A673 (cell line): Measurements from ENCODE around the gene LRP1. TPM values are rescaled to one million over a fixed set of nuclear protein-coding genes. Genes with fewer than 3 reads are reported as not detected.

Source experiments
- BruUV-seq: library from RNA; stranded (reverse); fragments of 400-500 nt; replicated peaks from 2 replicates; lab custom pipeline; 2021; lab: Mats Ljungman, UMichigan
- CTCF ChIA-PET: fragments of 300-600 bp; sonication (Branson Sonifier 250); formaldehyde crosslinking; loops from one replicate; lab custom pipeline; 2022; ENCODE audit warnings: antibody characterized with exemption; lab: Charles Lee
- POLR2A ChIA-PET: fragments of 300-600 bp; sonication (Branson Sonifier 250); formaldehyde crosslinking; loops from one replicate; lab custom pipeline; 2022; ENCODE audit warnings: antibody characterized with exemption; ENCODE audit not compliant: low non-redundant PET; lab: Charles Lee
- DNase-seq: peaks from one replicate; pipeline ENCODE4 v3.0.0-alpha.2; 2015; ENCODE audit warnings: low spot score
- H3K27ac ChIP-seq: fragments of 200-600 bp; sonication (generic); 2 replicates; pipeline ENCODE4 v1.5.1; 2016; ENCODE audit warnings: mixed run types, low read depth, mild to moderate bottlenecking, mixed read lengths, antibody characterized with exemption, low read length; ENCODE audit not compliant: poor library complexity, severe bottlenecking
- H3K27me3 ChIP-seq: fragments of 200-600 bp; sonication (generic); replicated peaks from 2 replicates; pipeline ENCODE4 v1.6.1; 2017; ENCODE audit warnings: mixed run types, low read depth, mild to moderate bottlenecking, mixed read lengths, antibody characterized with exemption, low read length; ENCODE audit not compliant: insufficient read depth, poor library complexity
- H3K36me3 ChIP-seq: fragments of 200-600 bp; sonication (generic); 2 replicates; pipeline ENCODE4 v1.6.1; 2016; ENCODE audit warnings: mixed run types, mild to moderate bottlenecking, mixed read lengths, antibody characterized with exemption, low read length; ENCODE audit not compliant: insufficient read depth, poor library complexity, severe bottlenecking
- H3K4me1 ChIP-seq: fragments of 200-600 bp; sonication (generic); 2 replicates; pipeline ENCODE4 v1.6.1; 2017; ENCODE audit warnings: mixed run types, mild to moderate bottlenecking, mixed read lengths, antibody characterized with exemption, low read length; ENCODE audit not compliant: insufficient read depth, poor library complexity, severe bottlenecking
- H3K4me3 ChIP-seq: fragments of 200-600 bp; sonication (generic); 2 replicates; pipeline ENCODE4 v1.5.1; 2016; ENCODE audit warnings: low read depth, mixed run types, mild to moderate bottlenecking, mixed read lengths, low read length; ENCODE audit not compliant: poor library complexity, severe bottlenecking
- H3K9me3 ChIP-seq: fragments of 200-600 bp; sonication (generic); 2 replicates; pipeline ENCODE4 v1.6.1; 2016; ENCODE audit warnings: mixed run types, low read depth, mild to moderate bottlenecking, mixed read lengths, antibody characterized with exemption, low read length; ENCODE audit not compliant: poor library complexity, severe bottlenecking
- CTCF ChIP-seq: fragments of 300-800, 200-600 bp; sonication (generic); conservative IDR thresholded peaks from 2 replicates; pipeline ENCODE4 v1.5.1; 2017; ENCODE audit warnings: low read depth, mild to moderate bottlenecking, antibody characterized with exemption, low read length, moderate library complexity, mixed read lengths
- EZH2 ChIP-seq: fragments of 200-600 bp; sonication (generic); IDR thresholded peaks from 2 replicates; pipeline ENCODE4 v1.6.1; 2017; ENCODE audit warnings: borderline replicate concordance, low read depth, mild to moderate bottlenecking, mixed read lengths, antibody characterized with exemption, low read length; ENCODE audit not compliant: poor library complexity, severe bottlenecking
- intact Hi-C: fragments of 100-400 bp; cut with micrococcal nuclease; formaldehyde crosslinking; loops from one replicate; pipeline ENCODE4 v1.10.0; 2022; ENCODE audit not compliant: unreplicated experiment
- total RNA-seq: library from RNA; stranded (reverse); gene quantifications from 2 replicates; pipeline ENCODE4 v1.2.3, GENCODE V29; 2021

The LRP1 gene
- total RNA-seq, 1 experiment from 2014 or later, result 31.0 TPM

DNA sequence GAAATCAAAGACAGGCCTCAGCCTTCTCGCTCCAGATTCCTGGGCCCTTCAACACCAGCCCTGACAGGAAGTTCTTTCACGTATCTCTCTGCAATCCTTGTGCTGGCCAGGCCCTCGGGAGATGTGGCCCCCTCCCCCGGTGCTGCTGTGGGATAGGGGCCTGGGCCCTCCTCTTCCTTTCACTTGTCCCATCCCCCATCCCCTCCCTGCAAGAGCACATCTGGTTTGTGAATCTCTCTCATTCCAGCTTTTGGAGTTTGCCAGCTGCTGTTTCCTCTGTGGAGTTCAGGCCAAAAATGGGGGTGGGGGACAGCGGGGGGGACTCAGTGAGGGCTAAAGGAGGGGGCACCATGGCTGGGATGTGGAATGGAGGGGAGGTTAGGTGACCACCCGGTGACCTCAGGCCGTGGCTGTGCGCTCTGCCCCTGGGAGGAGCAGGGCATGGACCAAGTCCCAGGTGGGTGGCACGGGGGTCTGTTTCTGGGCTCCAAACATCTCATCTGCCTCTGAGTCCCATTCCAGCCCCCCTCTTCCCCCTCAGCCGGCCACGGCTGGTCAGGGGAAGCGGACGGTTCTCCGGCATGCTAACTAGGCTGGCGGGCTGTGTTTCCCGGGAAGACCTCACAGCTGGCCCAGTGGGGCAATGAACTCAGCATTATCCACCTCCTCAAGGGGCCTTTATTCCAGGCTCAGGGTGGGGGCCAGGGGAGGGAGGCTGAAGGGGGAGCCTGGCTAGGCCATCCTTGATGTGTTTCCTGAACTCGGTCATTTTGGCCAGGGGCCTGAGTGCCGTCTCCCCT lies 7.4 kb downstream of the LRP1 start:
- peaks cover 11% of the 10 kb centered on the region for H3K4me1 ChIP-seq
- no peak for TF ChIP-seq CTCF
- no peak for TF ChIP-seq EZH2
- H3K27me3 ChIP-seq, result no peaks in the 10 kb centered on the region
- no peaks in the 10 kb centered on the region for H3K9me3 ChIP-seq
- no peak for DNase-seq
- ChIA-PET POLR2A (no interaction called here), CTCF (interaction anchor here (0.6 kb wide), 1 partner anchor 67 kb away, joined by 4 read pairs; no protein-coding TSS in a partner anchor)
- intact Hi-C loops, result no loop called here
- H3K36me3 ChIP-seq, result peaks cover 6% of the 10 kb centered on the region
- peak overlapping the region; percentile 25 for H3K27ac ChIP-seq
- no TSS peak for BruUV-seq
- no peak overlapping the region for H3K4me3 ChIP-seq

GRCh38 chr12:57138526-57139272 lies 10.4 kb downstream of the LRP1 start:
- TF ChIP-seq EZH2 (no peak), CTCF (no peak)
- H3K4me3 ChIP-seq, result no peak overlapping the region
- H3K36me3 ChIP-seq, result peaks cover 10% of the 10 kb centered on the region
- H3K9me3 ChIP-seq, result no peaks in the 10 kb centered on the region
- no TSS peak for BruUV-seq
- H3K27ac ChIP-seq, result no peak overlapping the region
- intact Hi-C loops, result no loop called here
- DNase-seq, result no peak
- H3K4me1 ChIP-seq, result peaks cover 11% of the 10 kb centered on the region
- ChIA-PET CTCF (interaction anchor here (0.7 kb wide), 1 partner anchor 11 kb away, joined by 10 read pairs; the partner anchor contains the start of gene LRP1), POLR2A (no interaction called here)
- H3K27me3 ChIP-seq, result no peaks in the 10 kb centered on the region

- no TSS peak for BruUV-seq
- Histone ChIP-seq H3K4me3 (no peak overlapping the region), H3K4me1 (peaks cover 11% of the 10 kb centered on the region), H3K9me3 (no peaks in the 10 kb centered on the region), H3K36me3 (peaks cover 14% of the 10 kb centered on the region), H3K27me3 (no peaks in the 10 kb centered on the region), H3K27ac (no peak overlapping the region)
- ChIA-PET CTCF (no interaction called here), POLR2A (no interaction called here)
- TF ChIP-seq CTCF (no peak), EZH2 (no peak)
- intact Hi-C loops, result no loop called here
- no peak for DNase-seq
These were observed 11.7 kb downstream of the LRP1 start for GRCh38 chr12:57139796-57140649.
